GM21723 (cell line): ENCODE measurements around the gene HCAR3.
"Not testable (repeated sequence)": the region's sequence is repeated elsewhere in the genome, so short reads cannot be mapped to it uniquely, and the experiment has no call there.

Source experiments
- ATAC-seq: cut with Tn5 transposase; IDR thresholded peaks from one replicate; pipeline ENCODE4 v1.9.1; 2021; ENCODE audit warnings: mild to moderate bottlenecking, moderate library complexity; ENCODE audit not compliant: unreplicated experiment

Gene HCAR3

GRCh38 chr12:122716658-122717057, at the start of gene HCAR3:
HCAR3 (minus strand) TSS chr12:122716811; CDS start chr12:122716737, 74 bp downstream.
- not testable (repeated sequence) for ATAC-seq

GRCh38 chr12:122757568-122757967, 41.0 kb upstream of the HCAR3 start:
- no peak for ATAC-seq

- ATAC-seq, result no peak
These were observed 38.2 kb upstream of the HCAR3 start for GRCh38 chr12:122754790-122755189.

- no peak for ATAC-seq
These were observed 36.7 kb upstream of the HCAR3 start for GRCh38 chr12:122753319-122753650.

DNA sequence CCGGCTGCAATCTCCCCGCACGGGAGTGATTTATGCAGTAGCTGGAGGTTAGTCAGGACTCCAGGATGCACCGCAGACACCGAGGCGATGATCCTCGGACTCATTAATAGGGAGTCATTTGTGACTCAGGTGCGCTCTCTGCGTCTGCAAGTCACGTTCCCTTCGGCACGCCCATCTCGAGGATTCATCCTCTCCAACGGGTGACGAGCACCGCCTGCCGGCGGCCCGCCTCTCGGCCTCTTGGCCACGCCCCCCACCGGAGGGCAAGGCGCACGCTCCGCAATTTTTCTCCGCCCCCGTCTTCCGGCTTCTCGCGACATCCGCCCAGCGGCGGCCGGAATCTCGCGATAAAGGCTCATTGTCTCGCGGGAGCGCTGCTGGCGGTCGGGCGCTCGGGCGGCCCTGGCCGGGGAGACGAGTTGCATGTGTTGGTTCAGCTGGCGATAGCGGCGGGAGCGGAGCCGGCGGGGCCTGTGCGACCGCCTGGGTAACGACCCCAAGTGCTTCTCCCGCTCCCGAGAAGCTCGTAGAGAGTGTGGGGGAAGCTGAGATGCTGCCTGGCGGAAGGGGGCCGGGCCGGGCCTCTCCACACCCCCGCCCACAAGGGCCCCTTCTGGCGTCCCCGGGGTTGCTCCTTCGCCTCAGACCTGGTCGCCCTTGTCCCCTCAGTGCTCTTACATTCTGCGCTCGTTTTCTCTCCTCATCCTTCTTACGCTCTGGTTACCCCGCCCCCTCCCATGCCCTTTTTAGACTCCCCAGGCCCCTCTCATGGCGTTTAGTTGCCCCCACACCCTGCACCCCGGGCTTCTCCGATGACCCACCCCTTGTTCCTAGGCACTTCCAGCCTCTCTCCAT, 36.1 kb upstream of the HCAR3 start, which contains the start of gene DENR:
Gene DENR (plus strand): TSS at position 361 of the 855 bp plus-strand sequence. CDS start 878 bp downstream, outside the sequence.
- peak; percentile 92 for ATAC-seq

DNA sequence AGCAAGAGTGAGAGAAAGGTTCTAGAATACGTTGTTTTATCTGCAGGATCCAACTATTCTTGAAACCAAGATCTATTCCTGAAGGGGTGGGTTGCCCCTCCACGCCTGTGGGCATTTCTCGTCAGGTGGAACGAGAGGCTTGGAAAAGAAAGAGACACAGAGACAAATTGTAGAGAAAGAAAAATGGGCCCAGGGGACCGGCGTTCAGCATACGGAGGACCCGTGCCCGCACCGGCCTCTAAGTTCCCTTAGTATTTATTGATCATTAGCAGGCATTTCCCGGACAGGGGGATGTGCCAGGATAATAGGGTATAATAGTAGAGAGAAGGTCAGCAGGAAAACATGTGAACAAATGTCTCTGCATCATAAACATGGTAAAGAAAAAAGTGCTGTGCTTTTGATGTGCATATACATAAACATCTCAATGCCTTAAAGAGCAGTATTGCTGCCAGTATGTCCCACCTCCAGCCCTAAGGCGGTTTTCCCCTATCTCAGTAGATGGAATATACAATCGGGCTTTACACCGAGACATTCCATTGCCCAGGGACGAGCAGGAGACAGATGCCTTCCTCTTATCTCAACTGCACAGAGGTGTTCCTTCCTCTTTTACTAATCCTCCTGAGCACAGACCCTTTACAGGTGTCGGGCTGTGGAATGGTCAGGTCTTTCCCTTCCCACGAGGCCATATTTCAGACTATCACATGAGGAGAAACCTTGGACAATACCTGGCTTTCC, 34.3 kb upstream of the HCAR3 start:
- not testable (repeated sequence) for ATAC-seq

GRCh38 chr12:122749569-122750332, 33.1 kb upstream of the HCAR3 start:
- no peak for ATAC-seq

- no peak for ATAC-seq
These were observed 30.9 kb upstream of the HCAR3 start for GRCh38 chr12:122747224-122748135.

DNA sequence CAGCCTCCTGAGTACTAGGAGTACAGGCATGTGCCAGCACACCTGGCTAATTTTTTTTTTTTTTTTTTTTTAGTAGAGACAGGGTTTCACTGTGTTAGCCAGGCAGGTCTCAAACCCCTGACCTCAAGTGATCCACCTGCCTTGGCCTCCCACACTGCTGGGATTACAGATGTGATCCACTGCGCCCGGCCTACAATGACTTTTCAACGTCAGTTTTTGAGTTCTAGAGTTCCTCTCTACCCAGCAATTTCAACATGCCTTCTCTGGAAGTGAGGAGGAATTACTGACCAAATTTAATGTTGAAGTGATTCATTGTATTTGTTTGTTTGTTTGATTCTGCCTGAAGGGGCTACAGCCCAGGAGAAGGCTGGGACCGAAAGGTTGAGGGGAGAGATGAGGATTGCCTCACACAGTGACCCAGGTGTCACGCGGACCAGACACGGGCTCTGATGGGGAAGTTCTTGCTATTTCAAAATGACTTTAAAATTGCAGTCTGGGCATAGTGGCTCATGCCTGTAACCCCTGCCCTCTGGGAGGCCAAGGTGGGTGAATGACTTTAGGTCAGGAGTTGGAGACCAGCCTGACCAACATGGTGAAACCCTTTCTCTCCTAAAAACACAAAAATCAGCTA, 27.4 kb upstream of the HCAR3 start:
- no peak for ATAC-seq

GRCh38 chr12:122740351-122740750, 23.7 kb upstream of the HCAR3 start:
- no peak for ATAC-seq

DNA sequence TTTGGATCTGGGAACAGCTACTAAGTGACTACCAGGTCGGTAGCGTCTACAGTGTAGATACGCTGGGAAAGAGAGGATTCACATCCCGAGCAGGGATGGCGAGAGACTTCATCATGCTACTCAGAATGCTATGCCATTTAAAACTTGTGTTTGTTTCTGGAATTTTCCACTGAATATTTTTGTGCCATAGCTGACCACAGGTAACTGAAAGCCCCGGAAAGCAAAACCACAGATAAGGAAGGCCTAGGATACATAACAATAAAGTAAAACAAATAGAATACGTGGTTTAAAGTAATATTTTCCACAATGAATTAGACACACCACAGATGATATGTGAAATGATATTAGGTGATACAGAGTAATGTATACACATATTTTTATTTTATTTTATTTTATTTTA, 22.0 kb upstream of the HCAR3 start:
- no peak for ATAC-seq

DNA sequence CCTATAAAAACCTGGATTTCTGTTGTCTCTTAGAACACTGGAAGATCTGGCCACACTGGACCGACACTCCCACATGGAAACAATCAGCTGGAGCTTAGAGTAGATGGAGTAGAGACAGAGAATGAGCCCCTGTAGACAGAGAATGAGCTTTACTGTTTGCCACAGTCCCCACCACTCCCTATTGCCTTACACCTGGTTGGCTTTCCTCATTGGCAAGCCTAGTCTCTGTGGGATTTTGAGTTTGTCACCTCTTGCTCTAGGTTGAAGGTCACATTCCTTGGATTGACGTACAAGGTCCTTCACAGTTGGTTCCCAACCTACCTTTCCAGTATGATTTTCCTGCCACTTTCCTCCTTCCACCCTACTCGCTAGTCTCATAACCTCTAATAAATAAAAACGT, 16.0 kb upstream of the HCAR3 start:
- no peak for ATAC-seq

DNA sequence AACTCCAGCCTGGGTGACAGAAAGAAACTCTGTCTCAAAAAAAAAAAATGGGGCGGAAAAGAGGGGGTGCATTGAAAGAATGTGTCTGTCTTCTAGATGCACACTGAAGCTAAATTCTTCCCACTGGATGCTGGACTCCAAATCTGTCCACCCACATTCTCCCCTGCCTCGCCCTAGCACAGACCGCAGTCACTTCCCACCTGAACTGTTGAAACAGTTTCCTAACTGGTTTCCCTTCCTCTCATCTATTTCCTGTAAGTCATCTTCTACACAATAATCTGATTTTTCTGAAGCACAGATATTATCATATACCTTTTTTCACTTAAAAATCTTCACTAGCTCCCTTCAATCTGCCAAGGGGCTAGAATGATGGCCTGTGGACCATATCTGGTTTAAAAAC, 15.6 kb upstream of the HCAR3 start:
- ATAC-seq, result no peak

DNA sequence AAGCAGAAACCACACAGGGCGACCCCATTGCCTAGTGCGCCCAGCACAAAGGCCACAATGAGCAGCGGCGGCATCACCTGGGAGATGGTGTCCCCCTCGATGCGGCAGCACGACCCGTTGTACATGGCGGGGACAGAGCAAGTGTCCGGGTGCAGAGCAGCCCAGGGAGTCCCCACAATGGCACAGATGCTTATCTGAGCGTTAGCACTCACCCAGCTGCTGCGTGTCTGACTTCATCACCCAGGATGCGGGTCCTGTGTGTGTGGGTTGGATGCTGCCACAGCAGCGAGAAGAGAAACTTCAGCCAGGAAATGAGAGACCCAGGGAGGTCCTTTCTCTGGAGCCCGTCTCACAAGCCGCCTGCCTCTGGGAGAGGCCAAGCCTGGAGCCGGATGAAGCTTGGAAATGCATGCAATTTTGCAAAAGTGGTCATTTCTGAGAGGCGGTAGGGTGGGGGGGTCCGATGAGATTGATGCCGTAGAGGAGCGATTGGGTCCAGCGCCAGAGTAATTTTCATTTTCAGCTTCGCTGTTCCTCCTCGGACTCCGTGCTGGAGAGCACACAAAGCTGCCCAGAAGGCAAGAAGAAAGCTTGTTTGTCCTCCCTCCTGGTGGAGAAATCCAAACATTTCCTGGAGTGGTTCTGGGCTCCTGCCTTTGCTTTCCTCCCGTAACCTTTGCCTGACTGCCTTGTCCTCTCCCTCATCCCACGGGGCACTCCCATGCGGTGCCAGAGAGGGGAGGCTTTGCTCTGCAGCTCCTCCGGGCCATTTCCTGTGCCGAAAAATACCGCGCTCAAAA, 13.8 kb upstream of the HCAR3 start, which contains the start of gene HCAR1:
Gene HCAR1 (minus strand): TSS at position 630 of the 800 bp plus-strand sequence. CDS start 505 bp downstream, at position 125.
- ATAC-seq, result no peak

DNA sequence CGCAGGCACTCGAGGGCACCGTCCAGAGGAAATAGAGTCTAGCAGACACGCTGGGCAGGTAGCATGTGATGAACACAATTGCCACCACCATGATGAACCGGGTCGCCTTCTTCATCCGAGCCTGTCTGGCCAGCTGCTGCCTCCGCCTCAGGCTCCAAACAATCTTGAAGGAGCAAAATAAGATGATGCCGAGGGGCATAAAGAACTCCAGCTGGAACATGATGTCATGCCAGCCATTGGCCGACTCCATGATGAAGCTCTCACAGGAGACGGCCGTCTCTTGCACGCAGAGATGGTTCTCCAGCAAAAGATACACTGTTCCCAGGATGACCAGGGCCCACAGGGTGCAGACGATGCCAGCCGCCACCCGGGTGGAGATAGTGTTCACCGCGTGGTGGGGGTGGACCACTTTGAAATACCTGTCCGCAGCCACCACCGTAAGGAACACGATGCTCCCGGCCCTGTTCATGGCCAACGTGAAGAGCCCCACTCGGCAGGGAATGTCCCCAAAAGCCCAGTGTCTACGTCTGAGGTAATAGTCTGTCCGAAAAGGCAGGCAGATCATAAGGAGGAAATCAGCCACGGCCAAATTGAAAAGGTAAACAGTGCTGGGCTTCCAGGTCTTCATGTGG, 13.1 kb upstream of the HCAR3 start:
- no peak for ATAC-seq

GRCh38 chr12:122726080-122726558, 9.5 kb upstream of the HCAR3 start:
- ATAC-seq, result peak; percentile 44

- no peak for ATAC-seq
These were observed 9.0 kb upstream of the HCAR3 start for GRCh38 chr12:122725452-122726079.
